ENCODE data around the gene MYDGF. TPM values are rescaled to one million over a fixed set of nuclear protein-coding genes. Genes with fewer than 3 reads are reported as not detected.
"Not testable (repeated sequence)": the region's sequence is repeated elsewhere in the genome, so short reads cannot be mapped to it uniquely, and the experiment has no call there.

The MYDGF gene
- total RNA-seq = 43.9 TPM

GRCh38 chr19:4669723-4670480 lies at the start of gene MYDGF:
Gene MYDGF (minus strand): TSS chr19:4670342. CDS start chr19:4670334, 8 bp downstream.
- DNase-seq = peak; percentile 96

- no peak for DNase-seq
Observed at GRCh38 chr19:4719499-4719866, 49.3 kb upstream of the MYDGF start.

GRCh38 chr19:4717966-4718701 lies 48.0 kb upstream of the MYDGF start:
- no peak for DNase-seq

GRCh38 chr19:4717191-4717965 lies 47.2 kb upstream of the MYDGF start:
- no peak for DNase-seq

GRCh38 chr19:4715529-4716221 lies 45.5 kb upstream of the MYDGF start:
- no peak for DNase-seq

GRCh38 chr19:4715178-4715528 lies 45.0 kb upstream of the MYDGF start:
- DNase-seq = not testable (repeated sequence)

- DNase-seq = no peak
Observed at GRCh38 chr19:4714016-4714415, 43.9 kb upstream of the MYDGF start.

- no peak for DNase-seq
Observed at GRCh38 chr19:4713384-4713951, 43.3 kb upstream of the MYDGF start.

GRCh38 chr19:4712771-4713170 lies 42.6 kb upstream of the MYDGF start:
- DNase-seq = no peak

GRCh38 chr19:4711211-4711610 lies 41.1 kb upstream of the MYDGF start:
- no peak for DNase-seq

GRCh38 chr19:4710281-4710600 lies 40.1 kb upstream of the MYDGF start:
- DNase-seq = no peak

- DNase-seq = no peak
Observed at GRCh38 chr19:4709440-4710280, 39.5 kb upstream of the MYDGF start.

- peak; percentile 12 for DNase-seq
Observed at GRCh38 chr19:4707956-4708650, 38.0 kb upstream of the MYDGF start.

- DNase-seq = no peak
Observed at GRCh38 chr19:4707322-4707721, 37.2 kb upstream of the MYDGF start.

- peak; percentile 81 for DNase-seq
Observed at GRCh38 chr19:4705413-4706131, 35.4 kb upstream of the MYDGF start.

GRCh38 chr19:4704317-4704673 lies 34.2 kb upstream of the MYDGF start:
- no peak for DNase-seq

GRCh38 chr19:4703671-4704316 lies 33.7 kb upstream of the MYDGF start:
- DNase-seq = no peak

GRCh38 chr19:4702764-4703163 lies 32.6 kb upstream of the MYDGF start:
- no peak for DNase-seq

GRCh38 chr19:4701557-4701956 lies 31.4 kb upstream of the MYDGF start:
- no peak for DNase-seq

- no peak for DNase-seq
Observed at GRCh38 chr19:4700693-4700970, 30.5 kb upstream of the MYDGF start.
